ENCODE measurements around the gene LCLAT1.
"Not testable (repeated sequence)": the region's sequence is repeated elsewhere in the genome, so short reads cannot be mapped to it uniquely, and the experiment has no call there.

The LCLAT1 gene

GRCh38 chr2:30454571-30454970 lies 7.5 kb downstream of the LCLAT1 start:
- DNase-seq (ENCODE audit: low read depth in 2 of 3, low spot score in 2 of 3): no peak

- DNase-seq (ENCODE audit: low read depth in 2 of 3, low spot score in 2 of 3): no peak
These were observed 8.2 kb downstream of the LCLAT1 start for GRCh38 chr2:30455114-30455738.

- DNase-seq (ENCODE audit: low read depth in 2 of 3, low spot score in 2 of 3): no peak
These were observed 9.1 kb downstream of the LCLAT1 start for GRCh38 chr2:30456106-30456505.

GRCh38 chr2:30456579-30456978 lies 9.5 kb downstream of the LCLAT1 start:
- no peak for DNase-seq (ENCODE audit: low read depth in 2 of 3, low spot score in 2 of 3)

- no peak for DNase-seq (ENCODE audit: low read depth in 2 of 3, low spot score in 2 of 3)
These were observed 10.2 kb downstream of the LCLAT1 start for GRCh38 chr2:30457296-30457695.

- DNase-seq (ENCODE audit: low read depth in 2 of 3, low spot score in 2 of 3): no peak
These were observed 12.1 kb downstream of the LCLAT1 start for GRCh38 chr2:30459140-30459539.

- DNase-seq (ENCODE audit: low read depth in 2 of 3, low spot score in 2 of 3): no peak
These were observed 15.2 kb downstream of the LCLAT1 start for GRCh38 chr2:30462131-30462857.

- DNase-seq (ENCODE audit: low read depth in 2 of 3, low spot score in 2 of 3): no peak
These were observed 16.5 kb downstream of the LCLAT1 start for GRCh38 chr2:30463535-30463934.

GRCh38 chr2:30464544-30465170 lies 17.6 kb downstream of the LCLAT1 start:
- DNase-seq (ENCODE audit: low read depth in 2 of 3, low spot score in 2 of 3): no peak

GRCh38 chr2:30465171-30465545 lies 18.1 kb downstream of the LCLAT1 start:
- no peak for DNase-seq (ENCODE audit: low read depth in 2 of 3, low spot score in 2 of 3)

- DNase-seq (ENCODE audit: low read depth in 2 of 3, low spot score in 2 of 3): no peak
These were observed 19.2 kb downstream of the LCLAT1 start for GRCh38 chr2:30466216-30466615.

- not testable (repeated sequence) for DNase-seq (ENCODE audit: low read depth in 2 of 3, low spot score in 2 of 3)
These were observed 20.2 kb downstream of the LCLAT1 start for GRCh38 chr2:30467062-30467826.

GRCh38 chr2:30470426-30470825 lies 23.4 kb downstream of the LCLAT1 start:
- no peak for DNase-seq (ENCODE audit: low read depth in 2 of 3, low spot score in 2 of 3)

- DNase-seq (ENCODE audit: low read depth in 2 of 3, low spot score in 2 of 3): no peak
These were observed 25.3 kb downstream of the LCLAT1 start for GRCh38 chr2:30472326-30472725.

GRCh38 chr2:30475542-30475941 lies 28.5 kb downstream of the LCLAT1 start:
- DNase-seq (ENCODE audit: low read depth in 2 of 3, low spot score in 2 of 3): no peak

- DNase-seq (ENCODE audit: low read depth in 2 of 3, low spot score in 2 of 3): no peak
These were observed 29.6 kb downstream of the LCLAT1 start for GRCh38 chr2:30476636-30477035.

GRCh38 chr2:30480703-30481322 lies 33.8 kb downstream of the LCLAT1 start:
- DNase-seq (ENCODE audit: low read depth in 2 of 3, low spot score in 2 of 3): no peak

GRCh38 chr2:30481323-30481800 lies 34.3 kb downstream of the LCLAT1 start:
- no peak for DNase-seq (ENCODE audit: low read depth in 2 of 3, low spot score in 2 of 3)

GRCh38 chr2:30482011-30482410 lies 35.0 kb downstream of the LCLAT1 start:
- DNase-seq (ENCODE audit: low read depth in 2 of 3, low spot score in 2 of 3): no peak

GRCh38 chr2:30484145-30484544 lies 37.1 kb downstream of the LCLAT1 start:
- no peak for DNase-seq (ENCODE audit: low read depth in 2 of 3, low spot score in 2 of 3)

- DNase-seq (ENCODE audit: low read depth in 2 of 3, low spot score in 2 of 3): no peak
These were observed 37.9 kb downstream of the LCLAT1 start for GRCh38 chr2:30484995-30485394.
